ENCODE results near the gene MKLN1.

DNA sequence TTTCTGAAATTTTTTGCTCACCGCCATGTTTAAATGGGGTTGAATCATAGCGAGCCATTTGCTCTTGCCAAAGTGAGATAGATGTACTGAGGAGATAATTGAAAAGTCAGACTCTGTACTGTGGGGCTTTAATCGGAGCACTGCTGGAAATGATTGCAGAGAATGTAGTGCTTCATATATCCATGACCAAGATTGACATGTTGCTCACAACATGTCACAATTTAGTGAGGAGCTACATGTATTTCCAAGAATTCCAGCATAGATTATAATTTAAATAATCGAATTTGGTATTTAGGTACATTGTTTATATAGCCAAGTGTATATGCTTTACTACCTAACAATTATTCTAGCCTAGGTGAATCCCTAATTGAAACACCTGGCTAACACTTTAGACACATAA lies 162.2 kb downstream of the MKLN1 start:
- TF ChIP-seq PATZ1 (CRISPR knock-in tag; IDR thresholded peaks at IDR 0.05; ENCODE audit: borderline replicate concordance) = no peak
- TF ChIP-seq ARNTL (CRISPR knock-in tag; IDR thresholded peaks at IDR 0.05; ENCODE audit: borderline replicate concordance, low read depth) = no peak
- no peak for TF ChIP-seq RARB (CRISPR knock-in tag; IDR thresholded peaks at IDR 0.05)
- no peak for TF ChIP-seq TCF4 (CRISPR knock-in tag; IDR thresholded peaks at IDR 0.05; ENCODE audit: borderline replicate concordance)
- TF ChIP-seq SNAI2 (CRISPR knock-in tag; IDR thresholded peaks at IDR 0.05) = no peak
- no peak for TF ChIP-seq ISL1 (CRISPR knock-in tag; IDR thresholded peaks at IDR 0.05)
- TF ChIP-seq PPARA (CRISPR knock-in tag; IDR thresholded peaks at IDR 0.05; ENCODE audit: borderline replicate concordance) = no peak
- TF ChIP-seq, protein P1, sequence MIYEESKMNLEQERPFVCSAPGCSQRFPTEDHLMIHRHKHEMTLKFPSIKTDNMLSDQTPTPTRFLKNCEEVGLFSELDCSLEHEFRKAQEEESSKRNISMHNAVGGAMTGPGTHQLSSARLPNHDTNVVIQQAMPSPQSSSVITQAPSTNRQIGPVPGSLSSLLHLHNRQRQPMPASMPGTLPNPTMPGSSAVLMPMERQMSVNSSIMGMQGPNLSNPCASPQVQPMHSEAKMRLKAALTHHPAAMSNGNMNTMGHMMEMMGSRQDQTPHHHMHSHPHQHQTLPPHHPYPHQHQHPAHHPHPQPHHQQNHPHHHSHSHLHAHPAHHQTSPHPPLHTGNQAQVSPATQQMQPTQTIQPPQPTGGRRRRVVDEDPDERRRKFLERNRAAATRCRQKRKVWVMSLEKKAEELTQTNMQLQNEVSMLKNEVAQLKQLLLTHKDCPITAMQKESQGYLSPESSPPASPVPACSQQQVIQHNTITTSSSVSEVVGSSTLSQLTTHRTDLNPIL (CRISPR knock-in tag; IDR thresholded peaks at IDR 0.05; ENCODE audit: low read depth) = no peak
- no peak for TF ChIP-seq ZFP30 (CRISPR knock-in tag; IDR thresholded peaks at IDR 0.05)
- no peak for TF ChIP-seq ZC3H10 (CRISPR knock-in tag; IDR thresholded peaks at IDR 0.05)
- TF ChIP-seq TOX (CRISPR knock-in tag; IDR thresholded peaks at IDR 0.05; ENCODE audit: borderline replicate concordance) = no peak
- no peak for TF ChIP-seq CSDC2 (CRISPR knock-in tag; IDR thresholded peaks at IDR 0.05)
- no peak for TF ChIP-seq CSRNP3 (CRISPR knock-in tag; IDR thresholded peaks at IDR 0.05)

Data from SK-N-SH treated with all-trans-retinoic acid at 6 μM for 48 hours (cell line).